ENCODE measurements around the gene CD58.
"Not testable (repeated sequence)": the region's sequence is repeated elsewhere in the genome, so short reads cannot be mapped to it uniquely, and the experiment has no call there.

CD58 gene

GRCh38 chr1:116591951-116592605 lies 21.3 kb upstream of the CD58 start:
- DNase-seq: not testable (repeated sequence)

- not testable (repeated sequence) for DNase-seq
These were observed 20.5 kb upstream of the CD58 start for GRCh38 chr1:116591006-116591950.

GRCh38 chr1:116590359-116591005 lies 19.7 kb upstream of the CD58 start:
- DNase-seq: not testable (repeated sequence)

- DNase-seq: not testable (repeated sequence)
These were observed 18.4 kb upstream of the CD58 start for GRCh38 chr1:116589101-116589735.

- no peak for DNase-seq
These were observed 16.8 kb upstream of the CD58 start for GRCh38 chr1:116587501-116588227.

GRCh38 chr1:116586741-116587143 lies 15.9 kb upstream of the CD58 start:
- no peak for DNase-seq

GRCh38 chr1:116585886-116586285 lies 15.1 kb upstream of the CD58 start:
- DNase-seq: no peak

GRCh38 chr1:116581323-116581885 lies 10.6 kb upstream of the CD58 start:
- DNase-seq: no peak

- DNase-seq: no peak
These were observed 9.9 kb upstream of the CD58 start for GRCh38 chr1:116580446-116581322.

- DNase-seq: no peak
These were observed 8.5 kb upstream of the CD58 start for GRCh38 chr1:116579259-116579875.

GRCh38 chr1:116578581-116578980 lies 7.8 kb upstream of the CD58 start:
- no peak for DNase-seq

- DNase-seq: no peak
These were observed 7.0 kb upstream of the CD58 start for GRCh38 chr1:116577759-116578314.

- DNase-seq: peak; percentile 61
These were observed 3.9 kb upstream of the CD58 start for GRCh38 chr1:116574581-116575291.

GRCh38 chr1:116573431-116574095 lies 2.7 kb upstream of the CD58 start:
- no peak for DNase-seq

- no peak for DNase-seq
These were observed 2.1 kb upstream of the CD58 start for GRCh38 chr1:116572771-116573430.

- no peak for DNase-seq
These were observed 1.3 kb upstream of the CD58 start for GRCh38 chr1:116572099-116572498.

- DNase-seq: no peak
These were observed 541 bp upstream of the CD58 start for GRCh38 chr1:116571215-116571919.

Measured in NCI-H345 (cell line).